Esophagus squamous epithelium (tissue), 4 donors: ENCODE measurements around the gene GSTM3.
"Not testable (repeated sequence)": the region's sequence is repeated elsewhere in the genome, so short reads cannot be mapped to it uniquely, and the experiment has no call there.

Source experiments
- POLR2A ChIP-seq, 4 donors: fragments of 450-650 bp; IDR thresholded peaks; one replicate each; pipeline ENCODE4 v1.6.1; 2017; ENCODE audit warnings: antibody characterized with exemption in 4 of 4, mild to moderate bottlenecking in 4 of 4, moderate library complexity in 3 of 4
- TF ChIP-seq, protein P1 (sequence below), 6 experiments: fragments of 450-650 bp in 4 of 6; fragments of 200-600 bp in 2 of 6; sonication (generic) in 2 of 6; IDR thresholded peaks; one replicate each; pipeline ENCODE4 v1.5.1; 2016 to 2019; ENCODE audit warnings: antibody characterized with exemption in 6 of 6, mild to moderate bottlenecking in 4 of 6, moderate library complexity in 4 of 6

DNA sequence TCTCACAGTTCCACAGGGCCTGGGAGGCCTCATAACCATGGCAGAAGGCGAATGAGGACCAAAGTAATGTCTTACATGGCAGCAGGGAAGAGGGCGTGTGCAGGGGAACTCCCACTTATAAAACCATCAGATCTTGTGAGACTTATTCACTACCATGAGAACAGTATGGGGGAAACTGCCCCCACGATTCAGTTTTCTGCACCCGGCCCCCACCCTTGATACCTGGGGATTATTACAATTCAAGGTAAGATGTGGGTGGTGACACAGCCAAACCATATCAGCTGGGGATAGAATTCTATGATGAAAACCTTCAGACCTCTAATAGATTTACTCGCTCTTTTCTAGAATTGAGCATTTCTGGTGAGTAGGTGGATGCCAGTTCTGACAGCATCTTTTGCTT, 46.4 kb downstream of the GSTM3 start:
- TF ChIP-seq, protein P1, sequence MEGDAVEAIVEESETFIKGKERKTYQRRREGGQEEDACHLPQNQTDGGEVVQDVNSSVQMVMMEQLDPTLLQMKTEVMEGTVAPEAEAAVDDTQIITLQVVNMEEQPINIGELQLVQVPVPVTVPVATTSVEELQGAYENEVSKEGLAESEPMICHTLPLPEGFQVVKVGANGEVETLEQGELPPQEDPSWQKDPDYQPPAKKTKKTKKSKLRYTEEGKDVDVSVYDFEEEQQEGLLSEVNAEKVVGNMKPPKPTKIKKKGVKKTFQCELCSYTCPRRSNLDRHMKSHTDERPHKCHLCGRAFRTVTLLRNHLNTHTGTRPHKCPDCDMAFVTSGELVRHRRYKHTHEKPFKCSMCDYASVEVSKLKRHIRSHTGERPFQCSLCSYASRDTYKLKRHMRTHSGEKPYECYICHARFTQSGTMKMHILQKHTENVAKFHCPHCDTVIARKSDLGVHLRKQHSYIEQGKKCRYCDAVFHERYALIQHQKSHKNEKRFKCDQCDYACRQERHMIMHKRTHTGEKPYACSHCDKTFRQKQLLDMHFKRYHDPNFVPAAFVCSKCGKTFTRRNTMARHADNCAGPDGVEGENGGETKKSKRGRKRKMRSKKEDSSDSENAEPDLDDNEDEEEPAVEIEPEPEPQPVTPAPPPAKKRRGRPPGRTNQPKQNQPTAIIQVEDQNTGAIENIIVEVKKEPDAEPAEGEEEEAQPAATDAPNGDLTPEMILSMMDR (IDR thresholded peaks at IDR 0.05), result not testable (repeated sequence)
- not testable (repeated sequence) for TF ChIP-seq POLR2A (IDR thresholded peaks at IDR 0.05)
